Stimulated activated CD4-positive, alpha-beta T cell treated with anti-CD3 and anti-CD28 coated beads, Interleukin-2, amount 100 ng/mL, for 48 hours (primary cell): Measurements from ENCODE around the gene AQP2.

Source experiments
- DNase-seq, 2 donors: peaks; one replicate each; pipeline ENCODE4 v3.0.0-alpha.2; 2020

The AQP2 gene

GRCh38 chr12:50005175-50005574 is 54.6 kb downstream of the AQP2 start:
- no peak for DNase-seq

- DNase-seq = no peak
Observed at GRCh38 chr12:50006280-50006679, 55.7 kb downstream of the AQP2 start.

- no peak for DNase-seq
Observed at GRCh38 chr12:50006754-50007442, 56.4 kb downstream of the AQP2 start.
